PFSK-1 (cell line): ENCODE data around the gene BRD7.

Source experiments
- POLR2AphosphoS5 ChIP-seq: IDR thresholded peaks from 2 replicates; pipeline ENCODE4 v1.6.1; 2012; ENCODE audit warnings: low read depth, mild to moderate bottlenecking, control low read depth, low read length, moderate library complexity
- SIN3A ChIP-seq: IDR thresholded peaks from 2 replicates; pipeline ENCODE4 v1.6.1; 2012; ENCODE audit warnings: mild to moderate bottlenecking, low read length, moderate library complexity, borderline replicate concordance; ENCODE audit not compliant: insufficient read depth

- no peak for TF ChIP-seq POLR2AphosphoS5
- no peak for TF ChIP-seq SIN3A
Observed at GRCh38 chr16:50285406-50286003, 83.3 kb downstream of the BRD7 start.
